Esophagus muscularis mucosa (tissue), 3 donors: ENCODE data around the gene AKR1C1.
"Not testable (repeated sequence)": the region's sequence is repeated elsewhere in the genome, so short reads cannot be mapped to it uniquely, and the experiment has no call there.

Experiments
- POLR2A ChIP-seq: fragments of 450-650 bp; IDR thresholded peaks from one replicate; pipeline ENCODE4 v1.6.1; 2017; ENCODE audit warnings: antibody characterized with exemption, moderate library complexity, mild to moderate bottlenecking, low read depth
- TF ChIP-seq, protein P1 (sequence below), 3 experiments: fragments of 200-600 bp in 2 of 3; fragments of 450-650 bp in 1 of 3; sonication (generic) in 2 of 3; IDR thresholded peaks; one replicate each; pipeline ENCODE4 v1.5.1; 2017 to 2019; ENCODE audit warnings: antibody characterized with exemption in 3 of 3, mild to moderate bottlenecking in 2 of 3, moderate library complexity in 1 of 3

GRCh38 chr10:4994260-4994659 lies 31.0 kb downstream of the AKR1C1 start:
- not testable (repeated sequence) for TF ChIP-seq POLR2A
- TF ChIP-seq, protein P1, sequence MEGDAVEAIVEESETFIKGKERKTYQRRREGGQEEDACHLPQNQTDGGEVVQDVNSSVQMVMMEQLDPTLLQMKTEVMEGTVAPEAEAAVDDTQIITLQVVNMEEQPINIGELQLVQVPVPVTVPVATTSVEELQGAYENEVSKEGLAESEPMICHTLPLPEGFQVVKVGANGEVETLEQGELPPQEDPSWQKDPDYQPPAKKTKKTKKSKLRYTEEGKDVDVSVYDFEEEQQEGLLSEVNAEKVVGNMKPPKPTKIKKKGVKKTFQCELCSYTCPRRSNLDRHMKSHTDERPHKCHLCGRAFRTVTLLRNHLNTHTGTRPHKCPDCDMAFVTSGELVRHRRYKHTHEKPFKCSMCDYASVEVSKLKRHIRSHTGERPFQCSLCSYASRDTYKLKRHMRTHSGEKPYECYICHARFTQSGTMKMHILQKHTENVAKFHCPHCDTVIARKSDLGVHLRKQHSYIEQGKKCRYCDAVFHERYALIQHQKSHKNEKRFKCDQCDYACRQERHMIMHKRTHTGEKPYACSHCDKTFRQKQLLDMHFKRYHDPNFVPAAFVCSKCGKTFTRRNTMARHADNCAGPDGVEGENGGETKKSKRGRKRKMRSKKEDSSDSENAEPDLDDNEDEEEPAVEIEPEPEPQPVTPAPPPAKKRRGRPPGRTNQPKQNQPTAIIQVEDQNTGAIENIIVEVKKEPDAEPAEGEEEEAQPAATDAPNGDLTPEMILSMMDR (IDR thresholded peaks at IDR 0.05): not testable (repeated sequence)
